Large intestine (tissue), 3 donors: ENCODE data around the gene WWOX. TPM values are rescaled to one million over a fixed set of nuclear protein-coding genes. Genes with fewer than 3 reads are reported as not detected.
A peak's percentile ranks its signal among the peaks of the same experiment; 100 is the strongest.

Experiments used
- DNase-seq, 2 donors: peaks; one replicate each; pipeline versions ENCODE4 v3.0.0 to v3.0.0-alpha.2; 2013
- H3K27ac ChIP-seq: one replicate; pipeline ENCODE4 v1.5.1; 2013; ENCODE audit warnings: low read length
- H3K27me3 ChIP-seq: 2 replicates; pipeline ENCODE4 v1.6.1; 2013; ENCODE audit warnings: low read length; ENCODE audit not compliant: control insufficient read depth, insufficient read depth
- H3K36me3 ChIP-seq: 2 replicates; pipeline ENCODE4 v1.6.1; 2013; ENCODE audit warnings: low read length; ENCODE audit not compliant: control insufficient read depth, insufficient read depth
- H3K4me1 ChIP-seq: one replicate; pipeline ENCODE4 v1.6.1; 2013; ENCODE audit warnings: low read length; ENCODE audit not compliant: control insufficient read depth, insufficient read depth
- H3K4me3 ChIP-seq: one replicate; pipeline ENCODE4 v1.5.1; 2013; ENCODE audit warnings: low read length
- H3K9me3 ChIP-seq: one replicate; pipeline ENCODE4 v1.6.1; 2013; ENCODE audit warnings: mild to moderate bottlenecking, low read depth, low read length, moderate library complexity; ENCODE audit not compliant: control insufficient read depth
- WGBS: methylation state at CpG from one replicate; pipeline ENCODE4 v1.1.5; 2013; ENCODE audit warnings: low lambda C conversion rate; ENCODE audit not compliant: insufficient coverage; 5-methylcytosine and 5-hydroxymethylcytosine counted together
- polyA plus RNA-seq: library from polyadenylated mRNA; unstranded; fragments of 120-200 nt; gene quantifications from one replicate; pipeline ENCODE4 v1.2.1, GENCODE V29; 2013

Gene WWOX
- polyA plus RNA-seq, 1 donor: 16.2 TPM

- H3K4me1 ChIP-seq: peaks cover 2% of the 10 kb centered on the region
- H3K27me3 ChIP-seq: no peaks in the 10 kb centered on the region
- H3K36me3 ChIP-seq: no peaks in the 10 kb centered on the region
- H3K4me3 ChIP-seq: no peak overlapping the region
- DNase-seq: no peak
- no CpG with 5 or more reads among the region's 3 CpGs for WGBS
- H3K27ac ChIP-seq: no peak overlapping the region
- no peaks in the 10 kb centered on the region for H3K9me3 ChIP-seq
Observed at GRCh38 chr16:78800523-78800922, 701.1 kb downstream of the WWOX start.

- no peak overlapping the region for H3K27ac ChIP-seq
- WGBS: 66% methylated on average over 7 of the region's 13 CpGs
- H3K4me1 ChIP-seq: no peaks in the 10 kb centered on the region
- DNase-seq: peak in 1 of 2 donors; percentile 26
- no peaks in the 10 kb centered on the region for H3K27me3 ChIP-seq
- H3K36me3 ChIP-seq: no peaks in the 10 kb centered on the region
- no peak overlapping the region for H3K4me3 ChIP-seq
- no peaks in the 10 kb centered on the region for H3K9me3 ChIP-seq
Observed at GRCh38 chr16:78804058-78804735, 704.7 kb downstream of the WWOX start.

DNA sequence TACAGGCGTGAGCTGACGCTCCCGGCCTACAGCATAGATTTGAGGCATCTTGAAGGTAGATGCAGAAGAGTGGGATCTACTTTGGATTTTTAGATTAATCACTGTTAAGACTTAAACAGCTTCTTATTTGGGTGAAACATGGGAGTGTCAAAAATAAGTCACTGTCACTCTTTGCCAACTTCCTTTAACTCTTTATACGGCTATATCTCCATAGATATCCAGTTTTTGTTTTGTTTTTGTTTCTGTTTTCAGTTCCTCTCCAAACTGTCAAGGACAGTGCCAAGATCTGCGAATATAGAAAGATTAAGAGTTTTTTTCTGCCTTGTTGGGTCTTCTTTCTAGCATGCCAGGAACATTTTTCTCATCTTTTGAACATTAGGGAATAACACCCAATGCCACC, 706.1 kb downstream of the WWOX start:
- H3K9me3 ChIP-seq: no peaks in the 10 kb centered on the region
- H3K4me1 ChIP-seq: no peaks in the 10 kb centered on the region
- no peak overlapping the region for H3K27ac ChIP-seq
- no peaks in the 10 kb centered on the region for H3K36me3 ChIP-seq
- 90% methylated on average over 1 of the region's 5 CpGs for WGBS
- H3K27me3 ChIP-seq: no peaks in the 10 kb centered on the region
- DNase-seq: no peak
- H3K4me3 ChIP-seq: no peak overlapping the region

- Histone ChIP-seq H3K36me3 (no peaks in the 10 kb centered on the region), H3K27ac (no peak overlapping the region), H3K9me3 (no peaks in the 10 kb centered on the region), H3K27me3 (no peaks in the 10 kb centered on the region), H3K4me3 (no peak overlapping the region), H3K4me1 (no peaks in the 10 kb centered on the region)
- DNase-seq: no peak
- 100% methylated on average over 1 of the region's 2 CpGs for WGBS
Observed at GRCh38 chr16:78811247-78811646, 711.8 kb downstream of the WWOX start.

DNA sequence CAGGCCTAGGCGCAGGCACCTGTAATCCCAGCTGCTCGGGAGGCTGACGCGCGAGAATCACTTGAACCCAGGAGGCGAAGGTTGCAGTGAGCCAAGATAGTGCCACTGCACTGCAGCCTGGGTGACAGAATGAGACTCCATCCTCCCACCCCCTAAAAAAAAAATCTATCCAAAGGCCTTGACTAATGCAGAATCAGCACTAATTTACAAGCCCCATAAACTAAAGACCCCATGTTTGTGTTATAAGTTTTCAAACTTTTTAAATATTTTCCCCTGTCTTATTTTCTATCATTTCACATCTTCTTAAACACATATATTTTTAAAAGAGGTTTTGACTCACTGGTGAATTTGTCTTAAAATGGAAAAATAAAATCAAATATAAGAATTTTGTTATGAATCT, 713.1 kb downstream of the WWOX start:
- DNase-seq: no peak
- no peaks in the 10 kb centered on the region for H3K4me1 ChIP-seq
- no CpG with 5 or more reads among the region's 6 CpGs for WGBS
- no peaks in the 10 kb centered on the region for H3K36me3 ChIP-seq
- H3K9me3 ChIP-seq: no peaks in the 10 kb centered on the region
- no peak overlapping the region for H3K27ac ChIP-seq
- no peak overlapping the region for H3K4me3 ChIP-seq
- no peaks in the 10 kb centered on the region for H3K27me3 ChIP-seq

DNA sequence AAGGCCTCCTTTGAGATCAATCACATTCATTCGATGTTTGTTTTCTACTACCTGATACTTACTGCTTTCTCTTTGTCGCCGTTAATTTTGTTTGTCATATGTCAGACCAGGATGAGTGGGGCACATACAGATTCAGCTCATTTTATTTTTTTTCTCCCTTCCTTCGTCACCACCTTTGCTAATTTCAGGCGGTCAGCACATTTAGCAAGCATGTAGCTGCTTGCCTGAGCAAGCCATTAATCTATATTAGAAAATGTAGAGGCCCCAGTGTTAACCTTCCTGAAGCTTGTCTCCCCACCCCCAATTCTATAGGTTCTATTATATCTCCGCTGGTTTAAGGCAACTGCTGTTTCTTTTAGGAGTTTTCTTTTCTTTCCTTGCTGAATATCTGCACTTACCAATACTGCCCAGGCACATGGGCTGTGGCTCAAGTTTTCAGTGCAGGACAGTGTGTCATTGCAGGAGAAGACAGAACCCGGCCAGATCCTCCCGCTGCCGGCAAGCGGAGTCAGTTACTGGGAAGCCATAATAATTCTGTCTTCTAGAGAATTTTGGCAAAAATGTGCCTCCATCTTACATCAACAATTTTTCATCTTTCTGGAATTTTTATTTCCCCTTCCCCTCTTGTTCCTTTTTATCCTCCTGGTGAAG, 714.3 kb downstream of the WWOX start:
- Histone ChIP-seq H3K9me3 (no peaks in the 10 kb centered on the region), H3K4me3 (no peak overlapping the region), H3K4me1 (no peaks in the 10 kb centered on the region), H3K27ac (no peak overlapping the region), H3K27me3 (no peaks in the 10 kb centered on the region), H3K36me3 (no peaks in the 10 kb centered on the region)
- WGBS: 63% methylated on average over 3 of the region's 10 CpGs
- DNase-seq: no peak

GRCh38 chr16:78815713-78816112, 716.3 kb downstream of the WWOX start:
- Histone ChIP-seq H3K4me3 (no peak overlapping the region), H3K27ac (no peak overlapping the region), H3K9me3 (no peaks in the 10 kb centered on the region), H3K27me3 (no peaks in the 10 kb centered on the region), H3K36me3 (no peaks in the 10 kb centered on the region), H3K4me1 (no peaks in the 10 kb centered on the region)
- DNase-seq: no peak
- WGBS: no CpG with 5 or more reads among the region's 2 CpGs

- Histone ChIP-seq H3K36me3 (no peaks in the 10 kb centered on the region), H3K27ac (no peak overlapping the region), H3K27me3 (no peaks in the 10 kb centered on the region), H3K4me1 (no peaks in the 10 kb centered on the region), H3K9me3 (no peaks in the 10 kb centered on the region), H3K4me3 (no peak overlapping the region)
- no peak for DNase-seq
- 40% methylated on average over 1 of the region's 2 CpGs for WGBS
Observed at GRCh38 chr16:78816499-78817195, 717.2 kb downstream of the WWOX start.

- Histone ChIP-seq H3K9me3 (no peaks in the 10 kb centered on the region), H3K4me1 (peaks cover 3% of the 10 kb centered on the region), H3K4me3 (no peak overlapping the region), H3K36me3 (no peaks in the 10 kb centered on the region), H3K27me3 (no peaks in the 10 kb centered on the region), H3K27ac (no peak overlapping the region)
- DNase-seq: no peak
- no CpG with 5 or more reads among the region's 6 CpGs for WGBS
Observed at GRCh38 chr16:78817200-78817739, 717.8 kb downstream of the WWOX start.

GRCh38 chr16:78821335-78821734, 721.9 kb downstream of the WWOX start:
- no peaks in the 10 kb centered on the region for H3K27me3 ChIP-seq
- no peak overlapping the region for H3K27ac ChIP-seq
- no peaks in the 10 kb centered on the region for H3K9me3 ChIP-seq
- peaks cover 3% of the 10 kb centered on the region for H3K4me1 ChIP-seq
- H3K4me3 ChIP-seq: no peak overlapping the region
- no CpG with 5 or more reads among the region's 3 CpGs for WGBS
- H3K36me3 ChIP-seq: no peaks in the 10 kb centered on the region
- peak; percentile 28 to 63 for DNase-seq
